ENCODE data around the gene SAC3D1.

Gene SAC3D1

GRCh38 chr11:65026810-65027209 is 14.2 kb upstream of the SAC3D1 start:
- DNase-seq = no peak

DNA sequence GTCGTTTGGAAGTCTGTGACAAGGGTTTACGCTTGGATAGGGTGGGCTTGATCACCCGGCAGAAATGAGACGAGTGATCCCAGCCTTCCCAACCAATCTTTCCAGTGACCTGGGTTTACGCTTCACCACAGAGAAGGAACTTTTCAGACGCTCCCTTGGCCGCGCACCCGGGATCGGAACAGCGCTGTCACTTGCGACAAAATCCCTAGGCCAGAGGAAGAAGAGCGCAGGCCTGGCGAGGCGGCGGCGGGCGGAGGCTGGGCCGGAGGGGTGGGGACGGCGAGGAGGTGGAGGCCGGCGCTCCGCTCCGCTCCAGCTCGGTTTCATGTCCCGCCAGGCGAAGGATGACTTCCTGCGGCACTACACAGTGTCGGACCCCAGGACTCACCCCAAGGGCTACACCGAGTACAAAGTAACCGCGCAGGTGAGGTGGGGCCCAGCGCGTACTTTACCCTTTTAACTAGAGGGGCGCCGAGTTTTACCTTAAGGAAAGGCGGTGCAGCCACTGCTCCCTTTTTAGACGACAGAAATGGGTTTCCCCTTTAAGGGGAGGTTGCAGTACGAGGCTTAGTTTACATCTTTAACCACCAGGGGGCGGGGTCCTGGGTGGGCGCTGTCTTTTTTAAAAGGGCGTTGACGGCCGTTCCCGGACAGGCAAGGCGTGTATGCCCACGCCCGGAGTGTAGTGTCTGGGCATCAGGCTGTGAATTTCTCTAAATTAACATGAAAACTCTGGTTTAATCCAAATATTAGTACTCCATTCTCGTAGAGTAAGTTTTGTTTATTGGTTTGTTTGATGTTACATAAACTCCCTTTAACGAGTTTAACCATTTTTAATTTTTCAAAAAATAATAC is 13.6 kb upstream of the SAC3D1 start, which contains the start of gene SNX15:
TSS of gene SNX15 (plus strand) at position 227 of the 855 bp plus-strand sequence. CDS start at position 326, 99 bp downstream.
- peak; percentile 96 for DNase-seq

DNA sequence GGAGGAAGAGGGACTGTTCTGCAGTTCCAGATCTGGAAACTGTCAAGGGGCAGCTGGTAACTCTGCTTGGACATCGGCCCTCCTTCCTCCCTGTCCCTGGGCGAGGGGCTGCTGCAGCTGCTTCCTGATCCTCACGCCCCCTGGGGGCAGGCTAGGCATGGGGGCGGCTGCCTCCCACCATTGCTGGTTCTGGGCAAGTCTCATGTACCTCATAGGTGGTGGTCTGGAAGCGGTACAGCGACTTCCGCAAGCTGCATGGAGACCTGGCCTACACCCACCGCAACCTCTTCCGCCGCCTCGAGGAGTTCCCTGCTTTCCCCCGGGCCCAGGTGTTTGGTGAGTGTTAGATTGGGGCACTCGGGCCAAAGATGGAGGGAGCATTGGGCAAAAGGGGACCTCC is 8.8 kb upstream of the SAC3D1 start:
- DNase-seq = no peak

- no peak for DNase-seq
Measured at GRCh38 chr11:65034423-65034822, 6.6 kb upstream of the SAC3D1 start.

- no peak for DNase-seq
Measured at GRCh38 chr11:65035579-65035978, 5.4 kb upstream of the SAC3D1 start.

- DNase-seq = no peak
Measured at GRCh38 chr11:65036931-65037330, 4.1 kb upstream of the SAC3D1 start.

DNA sequence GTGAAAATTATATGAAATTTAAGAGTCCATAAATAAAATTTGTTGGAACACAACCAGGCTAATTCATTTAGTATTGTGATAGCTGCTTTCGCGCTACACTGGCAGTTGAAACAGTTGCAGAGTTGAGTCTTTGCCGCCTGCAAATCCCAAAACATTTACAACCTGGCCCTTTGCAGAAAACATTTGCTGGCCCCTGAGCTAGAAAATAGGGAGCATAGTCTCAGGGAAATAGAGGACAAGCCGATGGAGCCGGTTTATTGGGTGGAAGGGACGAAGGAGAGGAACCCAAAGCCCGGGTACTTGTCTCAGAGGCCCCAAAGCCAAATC is 527 bp upstream of the SAC3D1 start:
- no peak for DNase-seq

GRCh38 chr11:65042891-65043290 is 1.9 kb downstream of the SAC3D1 start:
- no peak for DNase-seq

GRCh38 chr11:65043881-65044501 is 3.0 kb downstream of the SAC3D1 start:
- DNase-seq = no peak

DNA sequence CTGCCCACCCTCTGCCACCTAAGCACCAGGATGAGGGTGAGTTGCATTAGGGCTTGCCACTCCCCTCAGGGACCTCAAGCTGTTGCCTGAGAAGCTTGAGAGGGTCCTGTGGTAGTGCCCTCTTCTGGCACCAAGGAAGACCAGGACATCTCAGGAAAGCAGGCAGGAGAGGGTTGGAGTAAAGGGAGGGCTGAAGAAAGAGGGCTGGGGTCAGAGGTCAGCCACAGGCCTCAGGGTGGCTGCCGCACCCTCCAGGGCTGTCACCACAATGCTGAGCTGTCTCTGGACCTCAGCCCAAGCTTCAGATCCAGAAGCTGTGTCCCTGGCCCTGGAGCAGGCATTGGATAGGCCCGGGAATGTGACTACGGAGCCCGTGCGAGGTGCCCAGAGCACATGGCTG is 4.1 kb downstream of the SAC3D1 start:
- DNase-seq = no peak

DNA sequence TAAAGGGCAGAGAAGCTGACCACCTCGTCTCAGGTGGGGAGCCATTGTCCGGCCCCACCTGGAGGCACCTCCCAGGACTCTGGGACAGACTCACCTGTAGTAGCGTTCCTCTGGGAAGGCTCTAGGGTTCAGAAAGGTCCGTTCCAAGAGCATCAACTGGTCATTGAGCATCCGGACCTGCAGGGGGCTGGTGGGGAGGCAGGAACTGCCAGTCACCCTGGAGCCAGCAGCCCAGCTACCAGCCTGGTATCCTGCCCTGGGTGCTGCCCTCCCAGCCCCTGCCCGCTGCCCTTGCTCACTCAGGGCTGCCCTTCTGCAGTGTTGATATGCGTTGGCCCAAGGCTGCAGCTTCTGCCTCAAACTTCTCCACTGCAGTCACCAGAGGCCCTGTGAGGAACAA is 4.7 kb downstream of the SAC3D1 start:
- no peak for DNase-seq

DNA sequence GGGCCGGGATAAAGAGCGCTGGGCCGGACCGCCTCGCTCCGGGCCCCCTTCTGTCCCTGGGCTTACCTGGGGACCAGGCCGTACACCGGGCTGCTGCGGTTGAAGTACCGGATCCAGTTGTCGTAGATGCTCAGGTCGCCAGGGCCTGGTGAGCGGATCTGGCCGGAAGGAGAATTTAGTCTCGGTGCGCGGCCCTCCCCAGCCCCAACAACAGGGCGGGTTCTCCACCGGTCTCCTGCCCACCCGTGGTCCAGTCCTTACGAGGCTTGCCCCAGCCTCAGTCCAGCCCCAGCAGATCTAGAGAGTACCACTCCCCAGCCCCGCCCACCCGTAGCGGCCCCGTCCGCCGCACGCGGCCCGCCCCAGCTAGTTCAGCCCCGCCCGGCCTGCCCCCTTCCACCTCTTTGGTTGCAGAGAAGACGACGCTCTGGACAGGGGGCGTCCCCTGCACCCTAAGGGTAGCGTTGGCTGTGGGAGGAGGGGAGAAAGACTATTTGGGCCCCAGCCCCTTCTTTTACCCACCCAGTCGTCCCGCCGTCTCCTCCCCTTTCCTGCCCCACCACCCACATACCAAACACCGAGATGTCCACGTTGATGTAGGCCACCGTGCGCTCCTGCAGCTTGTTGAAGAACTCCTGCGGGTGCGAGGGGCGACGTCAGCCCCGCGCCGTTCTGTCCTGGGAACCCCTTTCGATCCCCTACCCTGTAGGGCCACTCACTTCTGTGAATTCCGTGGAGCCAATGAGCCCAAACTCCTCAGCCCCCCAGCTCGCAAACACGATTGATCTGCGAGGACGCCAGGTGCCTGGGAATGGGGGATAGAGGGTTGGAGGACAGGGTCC is 6.8 kb downstream of the SAC3D1 start:
- DNase-seq = no peak

DNA sequence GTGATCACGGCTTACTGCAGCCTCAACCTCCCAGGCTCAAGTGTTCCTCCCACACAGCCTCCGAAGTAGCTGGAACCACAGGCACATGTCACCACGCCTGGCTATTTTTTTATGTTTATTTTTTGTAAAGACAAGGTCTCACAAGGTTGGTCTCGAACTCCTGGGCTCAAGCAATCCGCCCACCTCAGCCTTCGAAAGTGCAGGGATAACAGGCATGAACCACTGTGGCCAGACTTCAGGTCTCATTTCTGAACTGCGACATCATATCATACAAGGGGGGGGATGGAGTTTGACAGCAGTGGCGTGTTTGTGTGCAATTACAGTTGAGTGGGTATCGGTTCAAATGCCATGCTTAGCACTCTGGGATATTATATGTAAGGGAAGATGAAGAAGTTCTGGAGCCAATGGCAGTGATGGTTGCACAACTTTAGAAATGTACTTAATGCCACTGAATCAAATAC is 10.4 kb downstream of the SAC3D1 start:
- no peak for DNase-seq

- DNase-seq = peak; percentile 12
Measured at GRCh38 chr11:65053827-65054508, 13.0 kb downstream of the SAC3D1 start.

DNA sequence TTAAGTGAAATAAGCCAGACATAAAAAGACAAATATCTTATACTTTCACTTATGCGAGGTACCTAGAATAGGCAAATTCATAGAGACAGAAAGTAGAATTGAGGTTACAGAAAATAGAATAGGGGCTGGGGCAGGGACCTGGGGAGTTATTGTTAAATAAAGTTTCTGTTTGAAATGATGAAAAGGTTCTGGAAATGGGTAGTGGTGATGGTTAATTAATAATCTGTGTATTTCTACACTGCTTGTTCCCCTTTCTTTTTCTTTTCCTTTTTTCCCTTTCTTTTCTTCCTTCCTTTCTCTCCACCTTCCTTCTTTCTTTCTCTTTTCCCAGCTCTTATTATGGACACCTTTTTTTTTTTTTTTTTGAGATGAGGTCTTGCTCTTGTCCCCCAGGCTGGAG is 14.5 kb downstream of the SAC3D1 start:
- DNase-seq = no peak

DNA sequence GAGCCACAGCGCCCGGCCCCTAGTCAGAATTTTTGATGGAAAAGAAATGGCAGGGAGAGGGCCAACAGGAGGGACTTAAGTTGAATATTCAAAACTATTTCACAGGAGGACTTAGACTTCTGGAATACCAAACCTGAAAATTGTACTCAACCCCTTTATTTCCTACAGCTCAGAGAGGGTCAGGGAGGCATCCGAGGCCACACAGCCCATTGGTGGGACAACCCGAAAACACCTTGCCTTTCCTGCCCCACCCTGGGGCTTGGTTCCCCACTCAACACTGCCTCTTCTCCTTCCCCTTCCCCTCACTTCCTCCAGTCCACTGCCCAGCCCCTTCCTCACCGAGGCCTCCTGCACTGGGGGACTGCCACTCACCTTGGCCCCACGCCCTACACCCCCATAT is 16.0 kb downstream of the SAC3D1 start:
- no peak for DNase-seq

- DNase-seq = no peak
Measured at GRCh38 chr11:65057526-65057925, 16.5 kb downstream of the SAC3D1 start.

DNA sequence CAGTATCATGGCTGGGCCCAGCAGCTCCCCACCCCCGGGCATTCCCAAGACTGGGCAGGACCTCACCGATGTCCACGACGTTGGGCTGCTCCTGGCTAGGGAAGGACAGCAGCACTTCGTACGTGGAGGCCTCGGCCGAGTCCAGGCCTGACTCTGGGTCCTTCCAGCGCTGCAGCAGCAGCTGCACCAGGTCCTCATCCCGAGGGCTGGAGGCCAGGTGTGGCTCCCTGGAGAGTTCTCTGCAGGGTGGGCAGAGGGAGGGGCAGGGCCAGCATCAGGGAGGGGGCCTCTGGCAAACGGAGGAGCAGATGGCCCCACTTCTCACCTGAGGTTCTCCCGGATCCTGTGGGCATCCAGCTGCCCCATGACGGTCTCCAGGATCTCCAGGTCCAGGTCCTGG is 17.0 kb downstream of the SAC3D1 start:
- no peak for DNase-seq

DNA sequence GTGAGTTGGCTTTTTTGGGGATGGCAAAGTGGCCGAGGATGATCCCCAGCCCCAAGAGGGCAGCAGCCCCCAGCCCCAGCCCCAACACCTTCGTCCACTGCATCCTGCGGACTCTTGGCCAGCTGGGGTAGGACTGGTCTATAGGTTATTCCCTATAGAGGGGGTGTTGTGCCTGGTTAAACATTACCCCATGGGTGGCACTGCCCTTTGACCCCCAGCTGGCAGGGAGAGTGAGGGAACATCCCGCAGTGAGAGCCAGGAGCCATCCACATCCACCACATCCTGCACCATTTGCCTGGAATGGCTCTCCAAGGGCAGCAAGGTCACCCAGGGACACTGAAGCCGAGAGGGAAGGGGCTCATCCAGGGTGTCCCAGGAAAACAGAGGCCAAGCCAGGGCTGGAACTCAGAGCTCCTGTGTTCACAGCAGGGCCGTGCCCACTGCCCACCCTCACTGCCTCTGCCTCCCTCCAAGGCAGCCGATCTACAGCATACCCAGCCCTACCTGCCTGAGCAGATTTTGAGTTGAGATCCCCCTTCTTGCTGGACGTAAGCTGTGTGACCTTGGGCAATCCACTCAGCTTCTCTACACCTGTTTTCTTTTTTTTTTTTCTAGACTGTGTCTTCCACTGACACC is 17.5 kb downstream of the SAC3D1 start, which contains the start of gene NAALADL1:
TSS of gene NAALADL1 (minus strand) at position 135 of the 636 bp plus-strand sequence. CDS start at position 103, 32 bp downstream.
- no peak for DNase-seq

- DNase-seq = no peak
Measured at GRCh38 chr11:65059523-65059922, 18.5 kb downstream of the SAC3D1 start.

DNA sequence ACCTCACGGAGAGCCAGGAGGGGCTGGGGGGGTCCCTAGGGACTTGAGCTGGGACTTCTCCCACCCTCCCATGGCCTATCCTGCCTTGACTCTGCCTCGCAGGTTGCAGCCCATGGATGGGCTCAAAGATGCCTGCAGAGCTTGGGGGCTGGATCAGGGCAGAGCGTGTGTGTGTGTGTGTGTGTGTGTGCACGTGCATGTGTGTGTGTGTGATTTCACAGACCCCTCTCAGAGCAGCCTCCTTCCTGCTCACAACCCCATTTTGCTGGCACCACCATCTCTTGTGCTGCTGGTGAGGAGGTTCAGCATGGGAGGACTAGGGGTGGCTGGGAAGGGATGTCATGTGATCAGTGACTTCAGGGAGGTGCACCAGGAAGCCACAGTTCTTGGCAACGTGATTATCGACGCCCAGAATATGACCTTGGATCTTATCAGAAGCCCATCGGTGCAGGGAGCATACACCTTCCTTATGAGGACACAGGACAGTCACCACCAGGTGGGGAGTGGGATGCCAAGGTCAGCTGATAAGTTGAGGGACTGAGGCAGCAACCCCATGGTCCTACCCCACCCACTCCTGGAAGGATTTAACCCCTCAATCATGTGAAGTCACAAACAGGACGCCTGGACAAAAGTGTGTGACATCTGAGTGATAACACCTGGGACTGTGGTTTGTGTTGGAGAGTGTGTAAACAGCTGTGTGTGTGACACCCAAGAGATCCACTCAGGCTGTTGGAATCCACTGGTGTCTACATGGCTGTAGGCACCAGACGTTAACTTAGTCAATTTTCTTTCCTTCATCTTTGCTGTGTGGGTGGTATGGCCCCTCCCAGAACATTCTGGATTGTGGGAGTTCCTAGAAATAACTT is 19.2 kb downstream of the SAC3D1 start:
- no peak for DNase-seq

All from CD4-positive, alpha-beta T cell treated with Interleukin-4 for 4 hours (primary cell).